HEK293 (cell line): ENCODE data around the gene ZBED4.

Experiments used
- CTCF ChIA-PET: fragments of 350-600 bp; formaldehyde crosslinking; extraction: SDS; loops from one replicate; lab custom pipeline; 2021; ENCODE audit warnings: antibody characterized with exemption; lab: Yijun Ruan, JAX
- POLR2A ChIA-PET: fragments of 300-600 bp; formaldehyde crosslinking; extraction: SDS; loops from one replicate; lab custom pipeline; 2020; ENCODE audit warnings: antibody characterized with exemption, inconsistent platforms; lab: Yijun Ruan, JAX
- H3K27ac ChIP-seq: fragments of 200-500 bp; sonication (Bioruptor generic); 2 replicates; pipeline ENCODE4 v1.5.1; 2014; ENCODE audit warnings: low read depth, low read length, control low read depth, inconsistent platforms; ENCODE audit errors: extremely low read depth
- H3K36me3 ChIP-seq, 2 experiments: fragments of 200-500 bp in 1 of 2; sonication (Bioruptor generic) in 1 of 2; 1 replicate in 1 of 2; 2 replicates in 1 of 2; pipeline ENCODE4 v1.5.1; 2014 to 2017; ENCODE audit warnings: inconsistent platforms in 2 of 2, low read length in 2 of 2; ENCODE audit not compliant: control insufficient read depth in 2 of 2, insufficient read depth in 1 of 2
- H3K4me1 ChIP-seq: fragments of 200-500 bp; sonication (Bioruptor generic); 2 replicates; pipeline ENCODE4 v1.5.1; 2014; ENCODE audit warnings: mild to moderate bottlenecking, low read length, inconsistent platforms; ENCODE audit not compliant: control insufficient read depth, insufficient read depth
- H3K4me3 ChIP-seq: 2 replicates; pipeline ENCODE4 v1.5.1; 2011; ENCODE audit warnings: low read depth, mild to moderate bottlenecking, control low read depth, low read length, moderate library complexity
- H3K9me3 ChIP-seq: fragments of 200-500 bp; sonication (Bioruptor generic); 2 replicates; pipeline ENCODE4 v1.5.1; 2014; ENCODE audit warnings: low read depth, low read length, inconsistent platforms; ENCODE audit not compliant: control insufficient read depth, insufficient read depth
- BCL6B ChIP-seq: fragments of 450-650 bp; formaldehyde crosslinking; IDR thresholded peaks from 2 replicates; pipeline ENCODE4 v1.5.1; 2017; ENCODE audit warnings: missing biosample characterization, missing genetic modification characterization
- EGR2 ChIP-seq: fragments of 450-650 bp; formaldehyde crosslinking; IDR thresholded peaks from 2 replicates; pipeline ENCODE4 v1.5.1; 2016; ENCODE audit warnings: low read depth, missing biosample characterization, missing genetic modification characterization
- GLI2 ChIP-seq: fragments of 450-650 bp; formaldehyde crosslinking; IDR thresholded peaks from 2 replicates; pipeline ENCODE4; 2017; ENCODE audit warnings: missing biosample characterization, missing genetic modification characterization, low read depth, borderline replicate concordance
- GLI4 ChIP-seq: fragments of 450-650 bp; formaldehyde crosslinking; IDR thresholded peaks from 2 replicates; pipeline ENCODE4 v1.5.1; 2016; ENCODE audit warnings: missing biosample characterization, missing genetic modification characterization
- KLF16 ChIP-seq: fragments of 450-650 bp; formaldehyde crosslinking; IDR thresholded peaks from 2 replicates; pipeline ENCODE4 v1.5.1; 2017; ENCODE audit warnings: missing biosample characterization, missing genetic modification characterization
- PRDM1 ChIP-seq: fragments of 450-650 bp; formaldehyde crosslinking; IDR thresholded peaks from 2 replicates; pipeline ENCODE4; 2016; ENCODE audit warnings: missing biosample characterization, missing genetic modification characterization
- SP2 ChIP-seq: fragments of 450-650 bp; formaldehyde crosslinking; IDR thresholded peaks from 2 replicates; pipeline ENCODE4 v1.5.1; 2016; ENCODE audit warnings: missing biosample characterization, missing genetic modification characterization
- TRIM28 ChIP-seq: IDR thresholded peaks from 2 replicates; pipeline ENCODE4 v1.6.1; 2011; ENCODE audit warnings: low read length, control low read depth, borderline replicate concordance
- ZBTB1 ChIP-seq: fragments of 450-650 bp; formaldehyde crosslinking; IDR thresholded peaks from 2 replicates; pipeline ENCODE4 v1.5.1; 2016; ENCODE audit warnings: missing biosample characterization, missing genetic modification characterization
- ZBTB44 ChIP-seq: fragments of 450-650 bp; IDR thresholded peaks from 2 replicates; pipeline ENCODE4 v1.5.1; 2018; ENCODE audit warnings: missing biosample characterization, mild to moderate bottlenecking, missing genetic modification characterization
- ZEB2 ChIP-seq: fragments of 450-650 bp; formaldehyde crosslinking; IDR thresholded peaks from 2 replicates; pipeline ENCODE4 v1.5.1; 2016; ENCODE audit warnings: missing biosample characterization, missing genetic modification characterization
- ZNF112 ChIP-seq: fragments of 450-650 bp; formaldehyde crosslinking; IDR thresholded peaks from 2 replicates; pipeline ENCODE4 v1.5.0; 2017; ENCODE audit warnings: missing biosample characterization, missing genetic modification characterization
- ZNF146 ChIP-seq: fragments of 450-650 bp; formaldehyde crosslinking; IDR thresholded peaks from 2 replicates; pipeline ENCODE4 v1.5.1; 2016; ENCODE audit warnings: missing biosample characterization, missing genetic modification characterization
- ZNF2 ChIP-seq: fragments of 450-650 bp; formaldehyde crosslinking; IDR thresholded peaks from 2 replicates; pipeline ENCODE4 v1.5.1; 2016; ENCODE audit warnings: missing biosample characterization, missing genetic modification characterization
- ZNF211 ChIP-seq: fragments of 450-650 bp; formaldehyde crosslinking; IDR thresholded peaks from 2 replicates; pipeline ENCODE4 v1.5.1; 2016; ENCODE audit warnings: low read depth, missing biosample characterization, missing genetic modification characterization
- ZNF266 ChIP-seq: fragments of 450-650 bp; formaldehyde crosslinking; IDR thresholded peaks from 2 replicates; pipeline ENCODE4 v1.5.1; 2016; ENCODE audit warnings: missing biosample characterization, missing genetic modification characterization, low read depth
- ZNF274 ChIP-seq, 2 experiments: fragments of 200-500 bp in 1 of 2; fragments of 450-650 bp in 1 of 2; sonication (Bioruptor generic) in 1 of 2; formaldehyde crosslinking in 1 of 2; IDR thresholded peaks; 2 replicates each; pipeline versions ENCODE4 v1.5.1 to v1.6.1; 2014 to 2016; ENCODE audit warnings: borderline replicate concordance in 1 of 2, inconsistent platforms in 1 of 2, low read length in 1 of 2, missing biosample characterization in 1 of 2, missing genetic modification characterization in 1 of 2
- ZNF362 ChIP-seq: fragments of 450-650 bp; formaldehyde crosslinking; IDR thresholded peaks from 2 replicates; pipeline ENCODE4 v1.5.1; 2016; ENCODE audit warnings: missing biosample characterization, missing genetic modification characterization
- ZNF398 ChIP-seq: fragments of 450-650 bp; formaldehyde crosslinking; IDR thresholded peaks from 2 replicates; pipeline ENCODE4 v1.5.1; 2017; ENCODE audit warnings: missing biosample characterization, missing genetic modification characterization
- ZNF488 ChIP-seq: fragments of 450-650 bp; formaldehyde crosslinking; IDR thresholded peaks from 2 replicates; pipeline ENCODE4 v1.5.1; 2016; ENCODE audit warnings: missing biosample characterization, missing genetic modification characterization
- ZNF529 ChIP-seq: fragments of 450-650 bp; formaldehyde crosslinking; IDR thresholded peaks from 2 replicates; pipeline ENCODE4 v1.5.1; 2017; ENCODE audit warnings: missing genetic modification characterization, missing biosample characterization; ENCODE audit not compliant: insufficient replicate concordance
- ZNF658 ChIP-seq: fragments of 450-650 bp; formaldehyde crosslinking; IDR thresholded peaks from 2 replicates; pipeline ENCODE4; 2016; ENCODE audit warnings: missing biosample characterization, missing genetic modification characterization
- ZNF701 ChIP-seq: fragments of 450-650 bp; formaldehyde crosslinking; IDR thresholded peaks from 2 replicates; pipeline ENCODE4 v1.5.1; 2016; ENCODE audit warnings: missing biosample characterization, missing genetic modification characterization
- ZNF747 ChIP-seq: fragments of 450-650 bp; formaldehyde crosslinking; IDR thresholded peaks from 2 replicates; pipeline ENCODE4 v1.5.1; 2016; ENCODE audit warnings: missing biosample characterization, missing genetic modification characterization

ZBED4 gene

GRCh38 chr22:49911881-49912625, 58.4 kb downstream of the ZBED4 start (continued):
- no peak for TF ChIP-seq ZNF529
- no peak for TF ChIP-seq BCL6B
- no peak for TF ChIP-seq ZNF266 (tag by site-specific recombination)
- no peak for TF ChIP-seq EGR2 (tag by site-specific recombination)
- TF ChIP-seq SP2 (tag by site-specific recombination) = no peak
- TF ChIP-seq ZNF2 = no peak

GRCh38 chr22:49913026-49913425, 59.4 kb downstream of the ZBED4 start:
- Histone ChIP-seq H3K9me3 (no peaks in the 10 kb centered on the region), H3K27ac (no peak overlapping the region), H3K36me3 (peaks cover 9 to 50% of the 10 kb centered on the region in 2 experiments; a peak in 2 of 3 replicates), H3K4me3 (no peak overlapping the region), H3K4me1 (no peaks in the 10 kb centered on the region)
- ChIA-PET POLR2A (interaction anchor here (1.0 kb wide), 2 partner anchors 56 to 100 kb away, joined by 3 read pairs; no protein-coding TSS in a partner anchor), CTCF (no interaction called here)
- TF ChIP-seq ZNF488 (tag by site-specific recombination) = no peak
- TF ChIP-seq TRIM28 = no peak
- no peak for TF ChIP-seq ZNF398
- no peak for TF ChIP-seq ZNF701
- TF ChIP-seq ZBTB44 = no peak
- TF ChIP-seq ZNF274 (IDR thresholded peaks at IDR 0.05; ENCODE audit: low read length) = no peak
- no peak for TF ChIP-seq ZNF274 (tag by site-specific recombination; IDR thresholded peaks at IDR 0.05; ENCODE audit: borderline replicate concordance)
- no peak for TF ChIP-seq PRDM1 (tag by site-specific recombination)
- TF ChIP-seq KLF16 = no peak
- no peak for TF ChIP-seq ZNF146
- TF ChIP-seq ZNF112 = no peak
- no peak for TF ChIP-seq ZEB2 (tag by site-specific recombination)
- TF ChIP-seq GLI4 (tag by site-specific recombination) = no peak
- TF ChIP-seq ZNF362 = no peak
- no peak for TF ChIP-seq ZBTB1 (tag by site-specific recombination)
- TF ChIP-seq ZNF2 = no peak
- TF ChIP-seq ZNF658 (tag by site-specific recombination) = no peak
- no peak for TF ChIP-seq ZNF747 (tag by site-specific recombination)
- no peak for TF ChIP-seq GLI2 (tag by site-specific recombination)
- no peak for TF ChIP-seq ZNF211 (tag by site-specific recombination)
